ENCODE results near the gene RASSF5.
A peak's percentile ranks its signal among the peaks of the same experiment; 100 is the strongest.

Gene RASSF5

GRCh38 chr1:206538086-206538770, 30.9 kb downstream of the RASSF5 start:
- in situ Hi-C loops (cut with MboI; ENCODE audit: low sequenced_read_pairs, unreplicated experiment) = no loop called here
- no peak for DNase-seq (ENCODE audit: low spot score)
- TF ChIP-seq, protein P1, sequence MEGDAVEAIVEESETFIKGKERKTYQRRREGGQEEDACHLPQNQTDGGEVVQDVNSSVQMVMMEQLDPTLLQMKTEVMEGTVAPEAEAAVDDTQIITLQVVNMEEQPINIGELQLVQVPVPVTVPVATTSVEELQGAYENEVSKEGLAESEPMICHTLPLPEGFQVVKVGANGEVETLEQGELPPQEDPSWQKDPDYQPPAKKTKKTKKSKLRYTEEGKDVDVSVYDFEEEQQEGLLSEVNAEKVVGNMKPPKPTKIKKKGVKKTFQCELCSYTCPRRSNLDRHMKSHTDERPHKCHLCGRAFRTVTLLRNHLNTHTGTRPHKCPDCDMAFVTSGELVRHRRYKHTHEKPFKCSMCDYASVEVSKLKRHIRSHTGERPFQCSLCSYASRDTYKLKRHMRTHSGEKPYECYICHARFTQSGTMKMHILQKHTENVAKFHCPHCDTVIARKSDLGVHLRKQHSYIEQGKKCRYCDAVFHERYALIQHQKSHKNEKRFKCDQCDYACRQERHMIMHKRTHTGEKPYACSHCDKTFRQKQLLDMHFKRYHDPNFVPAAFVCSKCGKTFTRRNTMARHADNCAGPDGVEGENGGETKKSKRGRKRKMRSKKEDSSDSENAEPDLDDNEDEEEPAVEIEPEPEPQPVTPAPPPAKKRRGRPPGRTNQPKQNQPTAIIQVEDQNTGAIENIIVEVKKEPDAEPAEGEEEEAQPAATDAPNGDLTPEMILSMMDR (IDR thresholded peaks at IDR 0.05; ENCODE audit: borderline replicate concordance, control extremely low read depth, extremely low read depth, insufficient read depth, missing control alignments) = no peak

DNA sequence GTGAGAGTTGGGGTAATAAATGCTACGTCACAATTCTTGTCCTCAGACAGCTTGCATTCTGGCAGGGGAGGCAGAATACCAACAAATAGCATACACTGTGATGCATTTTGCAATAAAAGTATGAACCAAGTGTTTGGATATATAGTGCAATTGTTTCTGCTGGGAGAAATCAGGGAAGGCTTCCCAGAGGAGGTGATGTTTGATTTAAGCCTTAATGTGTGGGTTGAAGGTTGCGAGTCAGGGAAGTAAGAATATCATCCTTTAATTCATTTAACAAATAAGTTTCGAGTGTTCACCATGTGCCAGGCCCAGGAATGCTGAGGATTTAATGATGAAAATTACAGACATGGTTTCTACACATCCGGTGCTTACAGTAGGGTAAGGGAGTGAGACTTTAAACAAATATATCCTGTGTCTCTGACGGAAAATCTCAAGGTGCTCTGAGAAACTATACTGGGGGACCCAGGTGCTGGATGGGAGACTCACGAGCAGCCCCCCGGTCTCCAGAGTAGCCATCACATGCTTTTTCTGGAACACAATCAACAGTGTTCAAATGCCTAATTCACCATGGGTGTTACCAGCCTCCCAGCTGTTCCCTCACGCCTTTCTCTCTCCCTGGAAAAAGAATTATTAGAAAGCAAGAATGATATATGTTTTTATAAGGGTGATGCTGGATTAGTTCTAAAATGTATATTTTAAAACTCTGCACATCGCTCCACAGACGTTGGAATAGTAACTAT, 31.7 kb downstream of the RASSF5 start:
- in situ Hi-C loops (cut with MboI; ENCODE audit: low sequenced_read_pairs, unreplicated experiment) = no loop called here
- DNase-seq (ENCODE audit: low spot score) = no peak
- TF ChIP-seq, protein P1 (IDR thresholded peaks at IDR 0.05; ENCODE audit: borderline replicate concordance, control extremely low read depth, extremely low read depth, insufficient read depth, missing control alignments) = no peak

DNA sequence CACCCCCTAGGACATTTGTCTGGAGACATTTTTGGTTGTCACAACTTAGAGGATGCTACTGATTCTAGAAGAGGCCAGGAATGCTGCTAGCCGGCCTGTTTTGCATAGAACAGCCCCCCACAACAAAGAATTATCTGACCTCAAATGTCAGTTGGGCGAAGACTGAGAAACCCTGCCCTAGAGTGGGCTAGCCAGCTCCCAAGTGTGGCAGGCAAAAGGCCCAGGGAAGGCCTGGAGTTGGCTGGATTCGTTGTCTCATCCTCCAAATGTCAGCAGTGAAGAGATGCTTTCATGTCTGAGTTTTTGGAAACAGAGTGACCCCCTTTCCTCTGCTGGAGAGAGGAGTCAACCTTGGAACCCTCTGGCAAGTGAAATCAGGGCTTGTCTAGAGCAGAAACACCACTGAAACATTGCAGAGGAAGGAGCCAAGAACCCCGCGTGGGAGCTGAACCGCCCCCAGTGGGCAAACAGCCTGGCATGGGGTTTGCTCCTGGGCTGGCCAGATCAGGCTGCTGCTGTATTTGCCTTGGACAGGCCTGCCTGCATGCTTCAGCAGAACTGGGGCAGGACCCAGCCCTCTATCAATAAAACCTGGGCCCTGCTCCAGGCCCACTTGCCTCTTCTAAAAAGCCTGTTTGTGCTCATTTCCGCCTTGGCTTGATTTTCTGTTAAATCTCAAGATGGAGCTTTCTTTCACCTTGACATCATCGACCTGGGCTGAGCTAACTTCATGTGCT, 32.9 kb downstream of the RASSF5 start:
- TF ChIP-seq, protein P1 (IDR thresholded peaks at IDR 0.05; ENCODE audit: borderline replicate concordance, control extremely low read depth, extremely low read depth, insufficient read depth, missing control alignments) = no peak
- in situ Hi-C loops (cut with MboI; ENCODE audit: low sequenced_read_pairs, unreplicated experiment) = loop anchor here (5.0 kb wide), 1 partner anchor 42 kb away; no protein-coding TSS in a partner anchor
- DNase-seq (ENCODE audit: low spot score) = no peak

DNA sequence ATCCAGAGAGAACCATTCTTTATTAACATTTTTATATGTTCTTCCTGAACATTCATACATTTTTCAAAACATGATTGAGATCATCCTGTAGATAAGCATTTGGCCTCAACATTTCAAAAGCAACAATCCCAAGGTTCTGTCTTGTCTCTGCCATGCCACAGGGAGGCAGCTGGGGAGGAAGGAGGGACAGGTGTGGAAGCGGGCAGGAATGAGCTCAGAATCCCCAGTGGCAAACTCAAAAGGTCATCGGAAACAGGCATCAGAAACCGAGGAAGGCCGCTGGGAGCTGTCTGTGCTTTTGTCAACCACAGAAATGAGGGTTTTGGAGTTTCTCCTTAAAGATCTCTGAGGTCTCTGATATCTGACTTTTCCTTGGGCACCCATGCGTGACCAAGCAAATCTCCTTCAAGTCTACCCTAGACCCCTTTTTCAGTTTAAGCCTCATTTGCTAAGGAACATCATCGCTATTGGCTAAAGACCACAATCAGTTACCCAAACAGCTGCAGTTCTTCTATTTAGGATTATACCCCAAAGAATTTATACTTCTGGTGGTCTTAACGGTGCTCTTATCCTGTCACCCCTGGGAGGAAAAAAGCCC, 34.0 kb downstream of the RASSF5 start:
- DNase-seq (ENCODE audit: low spot score) = no peak
- TF ChIP-seq, protein P1 (IDR thresholded peaks at IDR 0.05; ENCODE audit: borderline replicate concordance, control extremely low read depth, extremely low read depth, insufficient read depth, missing control alignments) = no peak
- in situ Hi-C loops (cut with MboI; ENCODE audit: low sequenced_read_pairs, unreplicated experiment) = loop anchor here (5.0 kb wide), 1 partner anchor 41 kb away; no protein-coding TSS in a partner anchor

DNA sequence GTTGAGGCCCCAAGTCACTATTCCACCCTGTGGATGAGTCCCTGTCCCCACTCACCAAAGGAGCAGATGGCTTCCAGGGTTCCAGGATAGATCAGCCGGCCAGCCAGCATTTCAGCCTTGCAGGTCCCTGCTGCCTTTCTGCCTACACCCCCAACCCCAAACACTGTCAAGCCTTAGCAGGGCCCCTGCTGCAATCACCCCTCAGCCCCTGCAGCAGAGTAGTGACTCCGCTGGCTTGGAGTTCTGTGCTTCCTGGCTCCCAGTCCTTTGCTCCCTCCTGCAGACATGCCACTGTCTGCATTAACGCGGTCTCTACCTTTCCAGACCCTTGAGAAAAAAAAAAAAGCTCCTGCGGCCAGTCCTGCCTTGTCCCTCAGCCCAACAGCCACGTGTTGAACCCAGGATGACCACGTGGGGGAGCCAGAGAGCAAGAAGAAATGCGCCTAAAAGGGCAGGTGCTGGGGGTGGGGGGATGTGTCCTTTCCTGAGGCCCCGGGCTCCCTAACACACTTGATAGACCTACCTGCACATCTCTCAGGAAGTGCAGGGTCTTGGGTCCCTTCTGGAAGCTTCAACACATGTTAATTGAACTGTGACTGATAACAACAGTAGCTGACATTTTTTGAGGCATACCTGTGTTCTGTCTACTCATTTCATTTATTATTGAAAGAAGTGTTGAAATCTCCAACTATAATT, 37.4 kb downstream of the RASSF5 start:
- in situ Hi-C loops (cut with MboI; ENCODE audit: low sequenced_read_pairs, unreplicated experiment) = loop anchor here (5.0 kb wide), 1 partner anchor 38 kb away; no protein-coding TSS in a partner anchor
- peak; percentile 85 for DNase-seq (ENCODE audit: low spot score)
- TF ChIP-seq, protein P1 (IDR thresholded peaks at IDR 0.05; ENCODE audit: borderline replicate concordance, control extremely low read depth, extremely low read depth, insufficient read depth, missing control alignments) = peak; percentile 97
